Stimulated activated CD4-positive, alpha-beta T cell treated with anti-CD3 and anti-CD28 coated beads, Interleukin-4, amount 100 ng/mL, for 24 hours (primary cell): Measurements from ENCODE around the gene ZNF37A.
"Not testable (repeated sequence)": the region's sequence is repeated elsewhere in the genome, so short reads cannot be mapped to it uniquely, and the experiment has no call there.

ENCODE experiments used
- DNase-seq: peaks from one replicate; pipeline ENCODE4 v3.0.0-alpha.2; 2020

ZNF37A gene

DNA sequence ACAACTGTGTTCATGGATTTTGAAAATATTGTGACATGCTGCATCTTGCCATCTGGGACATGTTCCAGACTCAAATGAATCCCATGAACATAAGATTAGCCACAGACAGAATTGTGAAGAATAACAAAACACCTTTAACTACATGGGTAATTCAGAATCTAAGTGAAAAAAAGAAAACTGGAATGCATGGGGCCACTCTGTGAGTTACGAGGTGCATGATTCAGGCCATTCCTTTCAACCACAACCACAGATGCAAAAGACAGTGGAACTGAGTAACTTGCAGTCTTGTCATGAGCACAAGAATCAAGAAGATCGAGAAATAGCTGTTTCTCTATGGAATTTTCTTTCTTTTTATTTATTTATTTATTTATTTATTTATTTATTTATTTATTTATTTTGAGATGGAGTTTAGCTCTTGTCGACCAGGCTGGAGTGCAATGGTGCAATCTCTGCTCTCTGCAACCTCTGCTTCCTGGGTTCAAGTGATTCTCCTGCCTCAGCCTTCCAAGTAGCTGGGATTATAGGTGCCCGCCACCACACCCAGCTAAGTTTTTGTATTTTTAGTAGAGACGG is 56.8 kb downstream of the ZNF37A start:
- not testable (repeated sequence) for DNase-seq

DNA sequence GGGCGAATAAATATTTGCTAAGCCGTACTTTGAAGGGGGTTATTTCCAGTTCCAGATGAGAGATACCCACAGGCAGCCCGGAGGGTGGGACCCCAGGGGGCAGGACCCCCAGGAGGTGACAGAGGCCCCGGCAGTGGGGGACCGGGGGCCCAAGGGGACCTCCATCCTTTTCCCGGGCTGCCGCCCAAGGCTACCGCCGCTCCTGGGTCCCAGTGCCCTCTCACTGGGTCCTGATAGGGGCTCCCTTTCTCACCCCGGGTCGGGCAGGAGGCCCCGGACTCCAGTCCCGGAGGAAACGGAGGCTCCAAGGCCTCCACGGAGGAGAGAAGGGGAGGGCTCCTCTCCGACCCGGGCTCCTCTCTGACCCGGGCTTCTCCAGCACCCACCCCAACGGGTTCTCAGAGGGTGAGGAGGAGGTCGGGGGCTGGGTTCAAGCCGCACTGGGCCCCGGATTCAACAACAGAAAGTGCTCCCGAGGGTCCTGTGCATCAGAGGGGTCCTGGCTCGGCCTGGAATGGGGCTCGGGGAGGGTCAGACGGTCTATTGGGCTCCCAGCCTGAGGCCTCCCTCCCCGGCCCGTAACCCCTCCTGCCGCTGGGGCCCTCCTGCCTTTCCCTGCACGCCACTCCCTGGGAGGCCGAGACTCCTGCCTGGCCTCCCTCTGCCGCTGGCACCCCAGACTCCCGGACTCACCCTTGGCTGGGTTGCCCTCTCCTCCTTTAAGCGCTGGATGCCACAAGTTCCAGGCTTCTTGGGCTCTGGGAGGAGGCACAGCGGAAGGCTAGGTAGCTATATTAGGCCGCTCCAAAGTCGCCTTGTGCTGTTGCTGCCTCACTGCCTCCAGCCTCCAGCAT is 62.5 kb downstream of the ZNF37A start:
- no peak for DNase-seq

DNA sequence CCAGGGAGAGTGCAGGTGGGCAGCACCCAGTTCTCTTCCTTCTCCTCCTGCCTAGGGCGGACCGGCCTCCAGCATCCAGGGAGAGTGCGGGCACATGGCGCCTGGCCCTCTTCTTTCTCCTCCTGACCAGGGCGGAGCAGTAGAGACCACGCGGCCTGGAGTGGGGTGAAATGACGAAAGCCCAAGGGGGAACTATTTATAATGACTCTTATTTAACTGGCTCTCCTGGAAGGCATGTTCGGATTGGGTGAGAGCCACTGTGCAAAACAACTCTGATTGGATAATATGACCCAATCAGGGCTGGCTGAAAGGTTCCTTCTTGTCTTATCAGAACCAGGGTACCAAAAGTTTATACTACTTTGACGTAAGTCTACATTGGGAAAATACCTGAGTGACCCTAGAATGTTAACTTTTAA is 63.1 kb downstream of the ZNF37A start:
- no peak for DNase-seq

DNA sequence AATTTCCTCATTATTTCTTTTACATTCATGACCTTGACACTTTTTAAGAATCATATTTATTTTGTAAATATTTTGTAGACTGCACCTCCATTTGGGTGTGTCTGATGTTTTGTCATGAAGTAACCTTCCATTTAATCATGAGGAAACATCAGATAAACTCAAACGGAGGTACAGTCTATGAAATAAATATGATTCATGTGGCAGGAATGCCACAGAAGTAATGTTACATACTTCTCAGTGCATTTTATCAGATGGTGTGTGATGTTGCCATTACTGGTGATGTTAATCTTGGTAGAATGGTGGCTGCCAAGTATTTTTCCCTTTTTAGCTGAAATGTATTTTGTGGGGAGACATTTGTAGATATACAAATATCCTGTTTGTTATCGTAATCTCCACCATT is 64.9 kb downstream of the ZNF37A start:
- DNase-seq = no peak

DNA sequence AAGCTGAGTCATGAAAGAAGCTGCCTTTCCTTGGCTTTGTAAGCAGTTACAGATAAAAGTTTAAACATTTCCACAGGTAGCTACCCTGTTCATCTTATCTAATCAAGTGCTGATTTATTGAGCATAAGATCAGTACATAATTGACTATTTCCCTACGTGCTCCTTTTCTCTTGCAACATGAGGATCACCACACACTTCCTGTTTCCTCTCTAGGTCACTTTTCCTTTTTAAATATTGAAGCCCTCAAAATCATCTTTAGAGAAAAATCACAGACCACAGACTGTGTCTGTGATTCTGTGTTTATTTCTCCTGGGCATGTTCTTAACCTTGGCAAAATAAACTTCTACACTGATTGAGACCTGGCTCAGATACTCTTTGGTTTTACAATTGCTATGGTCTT is 69.5 kb downstream of the ZNF37A start:
- no peak for DNase-seq

DNA sequence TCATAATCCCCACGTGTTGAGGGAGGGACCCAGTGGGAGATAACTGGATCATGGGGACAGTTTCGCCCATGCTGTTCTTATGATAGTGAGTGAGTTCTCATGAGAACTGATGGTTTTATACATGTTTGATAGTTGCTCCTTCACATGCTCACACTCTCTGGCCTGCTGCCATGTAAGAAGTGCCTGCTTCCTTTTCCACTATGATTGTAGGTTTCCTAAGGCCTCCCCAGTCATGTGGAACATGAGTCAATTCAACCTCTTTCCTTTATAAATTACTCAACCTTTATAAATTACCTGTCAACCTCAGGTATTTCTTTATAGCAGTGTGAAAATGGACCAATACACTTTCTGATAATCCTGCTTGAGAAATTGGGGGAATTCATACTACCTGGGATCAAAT is 80.2 kb downstream of the ZNF37A start:
- DNase-seq = no peak

DNA sequence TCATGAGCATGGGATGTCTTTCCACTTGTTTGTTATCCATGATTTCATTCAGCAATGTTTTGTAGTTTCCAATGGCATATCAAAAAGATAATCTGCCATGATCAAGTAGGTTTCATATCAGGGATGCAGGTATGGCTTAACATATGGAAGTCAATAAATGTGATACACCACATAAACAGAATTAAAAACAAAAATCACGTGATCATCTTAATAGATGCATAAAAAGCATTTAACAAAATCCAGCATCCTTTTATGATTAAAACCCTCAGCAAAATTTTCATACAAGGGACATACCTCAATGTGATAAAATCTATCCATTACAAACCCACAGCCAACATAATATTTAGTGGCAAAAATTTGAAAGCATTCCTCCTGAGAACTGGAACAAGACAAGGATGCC is 90.3 kb downstream of the ZNF37A start:
- DNase-seq = no peak
